HEK293 (cell line): Measurements from ENCODE around the gene IMPDH1.

Source experiments
- EGR2 ChIP-seq: fragments of 450-650 bp; formaldehyde crosslinking; IDR thresholded peaks from 2 replicates; pipeline ENCODE4 v1.5.1; 2016; ENCODE audit warnings: low read depth, missing biosample characterization, missing genetic modification characterization
- FEZF1 ChIP-seq: fragments of 450-650 bp; formaldehyde crosslinking; IDR thresholded peaks from 2 replicates; pipeline ENCODE4 v1.5.1; 2016; ENCODE audit warnings: missing biosample characterization, missing genetic modification characterization
- GLIS2 ChIP-seq: fragments of 450-650 bp; formaldehyde crosslinking; IDR thresholded peaks from 2 replicates; pipeline ENCODE4 v1.5.1; 2016; ENCODE audit warnings: missing biosample characterization, missing genetic modification characterization
- KLF9 ChIP-seq: fragments of 450-650 bp; formaldehyde crosslinking; IDR thresholded peaks from 2 replicates; pipeline ENCODE4 v1.5.1; 2016; ENCODE audit warnings: missing biosample characterization, missing genetic modification characterization, low read depth
- PBX3 ChIP-seq: sonication (generic); formaldehyde crosslinking; IDR thresholded peaks from 2 replicates; pipeline ENCODE4 v1.8.1; 2022; ENCODE audit warnings: mild to moderate bottlenecking, moderate library complexity, missing genetic modification reagents
- TRIM28 ChIP-seq: IDR thresholded peaks from 2 replicates; pipeline ENCODE4 v1.6.1; 2011; ENCODE audit warnings: low read length, control low read depth, borderline replicate concordance
- WT1 ChIP-seq: fragments of 450-650 bp; formaldehyde crosslinking; IDR thresholded peaks from 2 replicates; pipeline ENCODE4 v1.5.1; 2016; ENCODE audit warnings: missing biosample characterization, missing genetic modification characterization
- ZBTB7A ChIP-seq: fragments of 450-650 bp; formaldehyde crosslinking; IDR thresholded peaks from 2 replicates; pipeline ENCODE4 v1.5.1; 2016; ENCODE audit warnings: low read depth, missing biosample characterization, missing genetic modification characterization
- ZFP41 ChIP-seq: fragments of 450-650 bp; formaldehyde crosslinking; IDR thresholded peaks from 2 replicates; pipeline ENCODE4 v1.5.1; 2016; ENCODE audit warnings: missing biosample characterization, missing genetic modification characterization, borderline replicate concordance
- ZFP69B ChIP-seq: fragments of 450-650 bp; formaldehyde crosslinking; IDR thresholded peaks from 2 replicates; pipeline ENCODE4 v1.5.1; 2016; ENCODE audit warnings: missing biosample characterization, missing genetic modification characterization
- ZNF146 ChIP-seq: fragments of 450-650 bp; formaldehyde crosslinking; IDR thresholded peaks from 2 replicates; pipeline ENCODE4 v1.5.1; 2016; ENCODE audit warnings: missing biosample characterization, missing genetic modification characterization
- ZNF155 ChIP-seq: fragments of 450-650 bp; formaldehyde crosslinking; IDR thresholded peaks from 2 replicates; pipeline ENCODE4 v1.5.1; 2016; ENCODE audit warnings: missing biosample characterization, missing genetic modification characterization
- ZNF169 ChIP-seq: fragments of 450-650 bp; formaldehyde crosslinking; IDR thresholded peaks from 2 replicates; pipeline ENCODE4 v1.5.1; 2016; ENCODE audit warnings: missing biosample characterization, missing genetic modification characterization
- ZNF24 ChIP-seq: fragments of 450-650 bp; formaldehyde crosslinking; IDR thresholded peaks from 2 replicates; pipeline ENCODE4 v1.5.1; 2016; ENCODE audit warnings: missing biosample characterization, missing genetic modification characterization
- ZNF248 ChIP-seq: fragments of 450-650 bp; formaldehyde crosslinking; IDR thresholded peaks from 2 replicates; pipeline ENCODE4 v1.5.1; 2017; ENCODE audit warnings: missing biosample characterization, missing genetic modification characterization
- ZNF311 ChIP-seq: fragments of 450-650 bp; formaldehyde crosslinking; IDR thresholded peaks from 2 replicates; pipeline ENCODE4 v1.5.1; 2017; ENCODE audit warnings: missing biosample characterization, missing genetic modification characterization, borderline replicate concordance
- ZNF521 ChIP-seq: fragments of 450-650 bp; formaldehyde crosslinking; IDR thresholded peaks from 2 replicates; pipeline ENCODE4 v1.5.1; 2017; ENCODE audit warnings: missing biosample characterization, mild to moderate bottlenecking, missing genetic modification characterization
- ZNF548 ChIP-seq: fragments of 450-650 bp; formaldehyde crosslinking; IDR thresholded peaks from 2 replicates; pipeline ENCODE4 v1.5.1; 2016; ENCODE audit warnings: missing biosample characterization, missing genetic modification characterization
- ZNF549 ChIP-seq: fragments of 450-650 bp; IDR thresholded peaks from 2 replicates; pipeline ENCODE4 v1.5.1; 2018; ENCODE audit warnings: missing biosample characterization, missing genetic modification characterization, mild to moderate bottlenecking, inconsistent platforms, moderate library complexity
- ZNF555 ChIP-seq: fragments of 450-650 bp; formaldehyde crosslinking; conservative IDR thresholded peaks from 2 replicates; pipeline ENCODE4 v1.5.1; 2017; ENCODE audit warnings: missing biosample characterization, mild to moderate bottlenecking, missing genetic modification characterization, inconsistent platforms
- ZNF560 ChIP-seq: fragments of 450-650 bp; formaldehyde crosslinking; IDR thresholded peaks from 2 replicates; pipeline ENCODE4 v1.5.1; 2017; ENCODE audit warnings: missing biosample characterization, missing genetic modification characterization, borderline replicate concordance
- ZNF580 ChIP-seq: fragments of 450-650 bp; formaldehyde crosslinking; IDR thresholded peaks from 2 replicates; pipeline ENCODE4 v1.5.1; 2016; ENCODE audit warnings: missing biosample characterization, missing genetic modification characterization
- ZNF623 ChIP-seq: fragments of 450-650 bp; formaldehyde crosslinking; IDR thresholded peaks from 2 replicates; pipeline ENCODE4 v1.5.1; 2016; ENCODE audit warnings: missing biosample characterization, missing genetic modification characterization
- ZNF664 ChIP-seq: fragments of 450-650 bp; formaldehyde crosslinking; IDR thresholded peaks from 2 replicates; pipeline ENCODE4 v1.5.1; 2016; ENCODE audit warnings: missing biosample characterization, missing genetic modification characterization
- ZNF677 ChIP-seq: fragments of 450-650 bp; IDR thresholded peaks from 2 replicates; pipeline ENCODE4 v1.5.0; 2018; ENCODE audit warnings: missing biosample characterization, mild to moderate bottlenecking, missing genetic modification characterization, moderate library complexity
- ZNF701 ChIP-seq: fragments of 450-650 bp; formaldehyde crosslinking; IDR thresholded peaks from 2 replicates; pipeline ENCODE4 v1.5.1; 2016; ENCODE audit warnings: missing biosample characterization, missing genetic modification characterization
- ZNF747 ChIP-seq: fragments of 450-650 bp; formaldehyde crosslinking; IDR thresholded peaks from 2 replicates; pipeline ENCODE4 v1.5.1; 2016; ENCODE audit warnings: missing biosample characterization, missing genetic modification characterization
- ZNF768 ChIP-seq: fragments of 450-650 bp; formaldehyde crosslinking; IDR thresholded peaks from 2 replicates; pipeline ENCODE4 v1.5.1; 2018; ENCODE audit warnings: missing biosample characterization, mild to moderate bottlenecking, missing genetic modification characterization
- ZNF791 ChIP-seq: fragments of 450-650 bp; formaldehyde crosslinking; IDR thresholded peaks from 2 replicates; pipeline ENCODE4 v1.5.1; 2016; ENCODE audit warnings: missing biosample characterization, missing genetic modification characterization
- ZSCAN4 ChIP-seq: fragments of 450-650 bp; formaldehyde crosslinking; IDR thresholded peaks from 2 replicates; pipeline ENCODE4 v1.5.1; 2017; ENCODE audit warnings: missing biosample characterization, missing genetic modification characterization
- TF ChIP-seq, protein P1 (sequence below): fragments of 450-650 bp; formaldehyde crosslinking; IDR thresholded peaks from 2 replicates; pipeline ENCODE4 v1.5.1; 2016; ENCODE audit warnings: missing biosample characterization, missing genetic modification characterization
- TF ChIP-seq, protein P2 (sequence below): fragments of 450-650 bp; formaldehyde crosslinking; IDR thresholded peaks from 2 replicates; pipeline ENCODE4 v1.5.1; 2017; ENCODE audit warnings: missing biosample characterization, missing genetic modification characterization
- TF ChIP-seq, protein P3 (sequence below): fragments of 450-650 bp; formaldehyde crosslinking; IDR thresholded peaks from 2 replicates; pipeline ENCODE4 v1.5.1; 2016; ENCODE audit warnings: missing biosample characterization, missing genetic modification characterization

The IMPDH1 gene

GRCh38 chr7:128343554-128344430 is 66.0 kb downstream of the IMPDH1 start, which contains the start of gene RBM28 (continued):
- TF ChIP-seq, protein P1, sequence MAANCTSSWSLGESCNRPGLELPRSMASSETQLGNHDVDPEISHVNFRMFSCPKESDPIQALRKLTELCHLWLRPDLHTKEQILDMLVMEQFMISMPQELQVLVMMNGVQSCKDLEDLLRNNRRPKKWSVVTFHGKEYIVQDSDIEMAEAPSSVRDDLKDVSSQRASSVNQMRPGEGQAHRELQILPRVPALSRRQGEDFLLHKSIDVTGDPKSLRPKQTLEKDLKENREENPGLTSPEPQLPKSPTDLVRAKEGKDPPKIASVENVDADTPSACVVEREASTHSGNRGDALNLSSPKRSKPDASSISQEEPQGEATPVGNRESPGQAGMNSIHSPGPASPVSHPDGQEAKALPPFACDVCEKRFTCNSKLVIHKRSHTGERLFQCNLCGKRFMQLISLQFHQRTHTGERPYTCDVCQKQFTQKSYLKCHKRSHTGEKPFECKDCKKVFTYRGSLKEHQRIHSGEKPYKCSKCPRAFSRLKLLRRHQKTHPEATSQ = no peak
- TF ChIP-seq KLF9 (tag by site-specific recombination) (peak; percentile 86), EGR2 (tag by site-specific recombination) (no peak), WT1 (tag by site-specific recombination) (peak; percentile 50; the same call in 1 of the 2 replicates), ZNF311 (tag by site-specific recombination) (no peak), ZNF548 (no peak), ZNF169 (tag by site-specific recombination) (no peak), ZNF146 (tag by site-specific recombination) (peak; percentile 44), ZFP69B (tag by site-specific recombination) (peak; percentile 84), ZBTB7A (peak; percentile 74; the same call in 1 of the 2 replicates), ZNF24 (tag by site-specific recombination) (peak; percentile 94), ZNF768 (tag by site-specific recombination) (no peak), ZNF623 (0 out of 2 replicates have a peak, but pooled peaks have one; percentile 18), FEZF1 (tag by site-specific recombination) (peak; percentile 68), ZNF747 (no peak), ZNF664 (tag by site-specific recombination) (no peak), ZNF677 (tag by site-specific recombination) (no peak), ZFP41 (no peak), ZNF701 (tag by site-specific recombination) (no peak), TRIM28 (0 out of 2 replicates have a peak, but pooled peaks have one; percentile 12), ZNF580 (peak; percentile 79), ZNF248 (tag by site-specific recombination) (no peak), GLIS2 (peak; percentile 41; the same call in 1 of the 2 replicates), ZNF155 (tag by site-specific recombination) (no peak), ZNF560 (no peak), ZSCAN4 (tag by site-specific recombination) (peak; percentile 72; the same call in 1 of the 2 replicates), ZNF555 (tag by site-specific recombination) (no peak), PBX3 (CRISPR knock-in tag) (no peak), ZNF791 (tag by site-specific recombination) (no peak), ZNF521 (tag by site-specific recombination) (no peak), ZNF549 (tag by site-specific recombination) (no peak)
- TF ChIP-seq, protein P2, sequence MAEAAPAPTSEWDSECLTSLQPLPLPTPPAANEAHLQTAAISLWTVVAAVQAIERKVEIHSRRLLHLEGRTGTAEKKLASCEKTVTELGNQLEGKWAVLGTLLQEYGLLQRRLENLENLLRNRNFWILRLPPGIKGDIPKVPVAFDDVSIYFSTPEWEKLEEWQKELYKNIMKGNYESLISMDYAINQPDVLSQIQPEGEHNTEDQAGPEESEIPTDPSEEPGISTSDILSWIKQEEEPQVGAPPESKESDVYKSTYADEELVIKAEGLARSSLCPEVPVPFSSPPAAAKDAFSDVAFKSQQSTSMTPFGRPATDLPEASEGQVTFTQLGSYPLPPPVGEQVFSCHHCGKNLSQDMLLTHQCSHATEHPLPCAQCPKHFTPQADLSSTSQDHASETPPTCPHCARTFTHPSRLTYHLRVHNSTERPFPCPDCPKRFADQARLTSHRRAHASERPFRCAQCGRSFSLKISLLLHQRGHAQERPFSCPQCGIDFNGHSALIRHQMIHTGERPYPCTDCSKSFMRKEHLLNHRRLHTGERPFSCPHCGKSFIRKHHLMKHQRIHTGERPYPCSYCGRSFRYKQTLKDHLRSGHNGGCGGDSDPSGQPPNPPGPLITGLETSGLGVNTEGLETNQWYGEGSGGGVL (tag by site-specific recombination) = no peak
- TF ChIP-seq, protein P3, sequence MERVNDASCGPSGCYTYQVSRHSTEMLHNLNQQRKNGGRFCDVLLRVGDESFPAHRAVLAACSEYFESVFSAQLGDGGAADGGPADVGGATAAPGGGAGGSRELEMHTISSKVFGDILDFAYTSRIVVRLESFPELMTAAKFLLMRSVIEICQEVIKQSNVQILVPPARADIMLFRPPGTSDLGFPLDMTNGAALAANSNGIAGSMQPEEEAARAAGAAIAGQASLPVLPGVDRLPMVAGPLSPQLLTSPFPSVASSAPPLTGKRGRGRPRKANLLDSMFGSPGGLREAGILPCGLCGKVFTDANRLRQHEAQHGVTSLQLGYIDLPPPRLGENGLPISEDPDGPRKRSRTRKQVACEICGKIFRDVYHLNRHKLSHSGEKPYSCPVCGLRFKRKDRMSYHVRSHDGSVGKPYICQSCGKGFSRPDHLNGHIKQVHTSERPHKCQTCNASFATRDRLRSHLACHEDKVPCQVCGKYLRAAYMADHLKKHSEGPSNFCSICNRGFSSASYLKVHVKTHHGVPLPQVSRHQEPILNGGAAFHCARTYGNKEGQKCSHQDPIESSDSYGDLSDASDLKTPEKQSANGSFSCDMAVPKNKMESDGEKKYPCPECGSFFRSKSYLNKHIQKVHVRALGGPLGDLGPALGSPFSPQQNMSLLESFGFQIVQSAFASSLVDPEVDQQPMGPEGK (tag by site-specific recombination) = peak; percentile 66; the same call in 1 of the 2 replicates
